RWPE1 (cell line): ENCODE results near the gene LPAR3.

ENCODE experiments used
- CTCF ChIA-PET: fragments of 350-600 bp; sonication (Branson Sonifier 250); formaldehyde crosslinking; extraction: SDS; loops from one replicate; lab custom pipeline; 2021; lab: Yijun Ruan, JAX
- POLR2A ChIA-PET: fragments of 400-600 bp; formaldehyde crosslinking; extraction: SDS; loops from one replicate; lab custom pipeline; 2020; ENCODE audit warnings: antibody characterized with exemption; ENCODE audit not compliant: low non-redundant PET; lab: Yijun Ruan, JAX
- DNase-seq: peaks from one replicate; pipeline ENCODE4 v3.0.0; 2012; ENCODE audit warnings: low spot score
- H3K27ac ChIP-seq: fragments of 450-650 bp; 2 replicates; pipeline ENCODE4 v1.5.1; 2017
- CTCF ChIP-seq: fragments of 450-650 bp; conservative IDR thresholded peaks from 2 replicates; pipeline ENCODE4 v1.5.1; 2017; ENCODE audit warnings: low read depth, mild to moderate bottlenecking

Gene LPAR3

GRCh38 chr1:84769636-84770035, 123.4 kb downstream of the LPAR3 start:
- DNase-seq: no peak
- H3K27ac ChIP-seq: no peak overlapping the region
- ChIA-PET CTCF (interaction anchor here (0.5 to 0.7 kb wide), 3 partner anchors 163 to 280 kb away, joined by 3 read pairs; no protein-coding TSS in a partner anchor), POLR2A (no interaction called here)
- TF ChIP-seq CTCF: no peak

GRCh38 chr1:84768634-84769033, 124.4 kb downstream of the LPAR3 start:
- TF ChIP-seq CTCF: no peak
- CTCF ChIA-PET: interaction anchor here (0.7 kb wide), 1 partner anchor 184 kb away, joined by 3 read pairs; no protein-coding TSS in a partner anchor
- POLR2A ChIA-PET: no interaction called here
- DNase-seq: no peak
- H3K27ac ChIP-seq: no peak overlapping the region

- no peak for TF ChIP-seq CTCF
- no peak for DNase-seq
- H3K27ac ChIP-seq: no peak overlapping the region
- ChIA-PET POLR2A (no interaction called here), CTCF (interaction anchor here (0.8 kb wide), 1 partner anchor 8 kb away, joined by 3 read pairs; no protein-coding TSS in a partner anchor)
Measured at GRCh38 chr1:84763912-84764680, 128.9 kb downstream of the LPAR3 start.

GRCh38 chr1:84762664-84763063, 130.3 kb downstream of the LPAR3 start:
- CTCF ChIA-PET: no interaction called here

More at GRCh38 chr1:84762664-84763063, 130.3 kb downstream of the LPAR3 start:
- POLR2A ChIA-PET: no interaction called here
- DNase-seq: no peak
- H3K27ac ChIP-seq: no peak overlapping the region
- no peak for TF ChIP-seq CTCF
